Glutamatergic neuron (in vitro differentiated cells): ENCODE results near the gene OR13F1. TPM values are rescaled to one million over a fixed set of nuclear protein-coding genes. Genes with fewer than 3 reads are reported as not detected.

ENCODE experiments used
- DNase-seq: peaks from one replicate; pipeline ENCODE4 v3.0.0; 2022
- H3K27ac Mint-ChIP-seq: one replicate; pipeline ENCODE4 v1.8.0; 2020; ENCODE audit warnings: mild to moderate bottlenecking, mixed read lengths, inconsistent platforms; ENCODE audit not compliant: unreplicated experiment
- H3K27me3 Mint-ChIP-seq: one replicate; pipeline ENCODE4 v1.8.0; 2020; ENCODE audit warnings: mild to moderate bottlenecking, moderate library complexity, mixed read lengths, inconsistent platforms; ENCODE audit not compliant: unreplicated experiment
- H3K36me3 Mint-ChIP-seq: one replicate; pipeline ENCODE4 v1.8.0; 2020; ENCODE audit warnings: mild to moderate bottlenecking, mixed read lengths, inconsistent platforms; ENCODE audit not compliant: unreplicated experiment
- H3K4me1 Mint-ChIP-seq: one replicate; pipeline ENCODE4 v1.8.0; 2020; ENCODE audit warnings: mild to moderate bottlenecking, low read depth, mixed read lengths, inconsistent platforms; ENCODE audit not compliant: unreplicated experiment
- H3K4me3 Mint-ChIP-seq: one replicate; pipeline ENCODE4 v1.8.0; 2020; ENCODE audit warnings: mild to moderate bottlenecking, mixed read lengths, inconsistent platforms; ENCODE audit not compliant: unreplicated experiment
- H3K9me3 Mint-ChIP-seq: one replicate; pipeline ENCODE4 v1.8.0; 2020; ENCODE audit warnings: mild to moderate bottlenecking, moderate library complexity, mixed read lengths, inconsistent platforms; ENCODE audit not compliant: unreplicated experiment
- total RNA-seq: library from RNA; stranded (reverse); fragmentation: NEBNext Ultra II Directional; extraction: Animal tissue kit (Norgen Biotek cat#: 25700); gene quantifications from one replicate; pipeline ENCODE4 v1.2.1, GENCODE V29; 2021; ENCODE audit not compliant: unreplicated experiment
- TF ChIP-seq, protein P1 (sequence below): fragments of 200-600 bp; sonication (generic); IDR thresholded peaks from one replicate; pipeline ENCODE4 v1.5.0; 2021; ENCODE audit not compliant: partially characterized antibody, unreplicated experiment

OR13F1 gene
- total RNA-seq, 1 donor from 2014 or later = not detected

DNA sequence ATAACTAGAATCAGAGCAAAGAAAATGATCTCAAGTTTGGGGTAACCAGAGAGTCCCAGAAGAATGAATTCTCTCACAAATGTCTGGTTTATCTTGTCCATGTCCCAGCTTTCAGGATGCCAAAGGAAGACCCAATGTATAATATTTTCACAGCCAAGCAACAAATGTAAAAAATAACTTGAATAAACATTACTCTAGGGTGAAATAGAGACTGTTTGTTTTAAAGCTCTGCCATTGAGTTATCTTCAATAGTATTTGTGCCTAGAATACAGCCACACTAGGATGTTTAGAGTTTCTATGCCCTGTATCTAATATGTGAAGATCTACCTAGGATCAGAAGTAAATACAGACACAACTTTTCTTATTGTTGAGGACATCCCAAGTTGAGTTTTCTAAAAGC is 23.0 kb downstream of the OR13F1 start, which contains the start of gene OR13C4:
TSS of gene OR13C4 (minus strand) at position 101 of the 400 bp plus-strand sequence. CDS start at position 101, 0 bp downstream.
- Mint-ChIP-seq H3K9me3 (no peaks in the 10 kb centered on the region), H3K4me1 (no peaks in the 10 kb centered on the region), H3K27me3 (no peaks in the 10 kb centered on the region), H3K36me3 (no peaks in the 10 kb centered on the region), H3K4me3 (no peak within 1 kb of the TSS), H3K27ac (no peak within 1 kb of the TSS)
- TF ChIP-seq, protein P1, sequence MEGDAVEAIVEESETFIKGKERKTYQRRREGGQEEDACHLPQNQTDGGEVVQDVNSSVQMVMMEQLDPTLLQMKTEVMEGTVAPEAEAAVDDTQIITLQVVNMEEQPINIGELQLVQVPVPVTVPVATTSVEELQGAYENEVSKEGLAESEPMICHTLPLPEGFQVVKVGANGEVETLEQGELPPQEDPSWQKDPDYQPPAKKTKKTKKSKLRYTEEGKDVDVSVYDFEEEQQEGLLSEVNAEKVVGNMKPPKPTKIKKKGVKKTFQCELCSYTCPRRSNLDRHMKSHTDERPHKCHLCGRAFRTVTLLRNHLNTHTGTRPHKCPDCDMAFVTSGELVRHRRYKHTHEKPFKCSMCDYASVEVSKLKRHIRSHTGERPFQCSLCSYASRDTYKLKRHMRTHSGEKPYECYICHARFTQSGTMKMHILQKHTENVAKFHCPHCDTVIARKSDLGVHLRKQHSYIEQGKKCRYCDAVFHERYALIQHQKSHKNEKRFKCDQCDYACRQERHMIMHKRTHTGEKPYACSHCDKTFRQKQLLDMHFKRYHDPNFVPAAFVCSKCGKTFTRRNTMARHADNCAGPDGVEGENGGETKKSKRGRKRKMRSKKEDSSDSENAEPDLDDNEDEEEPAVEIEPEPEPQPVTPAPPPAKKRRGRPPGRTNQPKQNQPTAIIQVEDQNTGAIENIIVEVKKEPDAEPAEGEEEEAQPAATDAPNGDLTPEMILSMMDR = no peak
- DNase-seq = no peak

DNA sequence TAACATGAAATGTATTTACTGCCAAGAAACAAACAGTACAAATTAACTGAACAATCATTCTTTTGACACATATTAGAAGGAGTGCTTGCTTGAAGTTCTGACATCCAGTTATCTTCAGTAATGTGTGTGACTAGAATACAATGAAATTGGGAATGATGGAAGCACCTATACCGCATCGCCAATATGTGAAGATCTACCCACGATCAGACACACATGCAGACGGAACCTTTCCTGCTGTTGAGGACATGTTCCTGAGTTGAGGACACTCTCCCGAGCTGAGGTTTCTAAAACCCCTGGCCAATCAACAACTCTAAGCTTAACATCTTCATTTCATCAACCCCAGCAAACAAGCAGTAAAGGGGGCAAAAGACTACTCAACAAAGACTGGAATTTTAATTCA is 32.7 kb downstream of the OR13F1 start, which contains the start of gene OR13C3:
TSS of gene OR13C3 (minus strand) at position 101 of the 400 bp plus-strand sequence. CDS start 133 bp downstream, outside the sequence.
- TF ChIP-seq, protein P1 = no peak
- no peaks in the 10 kb centered on the region for H3K36me3 Mint-ChIP-seq
- H3K9me3 Mint-ChIP-seq = no peaks in the 10 kb centered on the region
- no peak for DNase-seq
- H3K4me1 Mint-ChIP-seq = no peaks in the 10 kb centered on the region
- no peak within 1 kb of the TSS for H3K4me3 Mint-ChIP-seq
- H3K27ac Mint-ChIP-seq = no peak within 1 kb of the TSS
- no peaks in the 10 kb centered on the region for H3K27me3 Mint-ChIP-seq

DNA sequence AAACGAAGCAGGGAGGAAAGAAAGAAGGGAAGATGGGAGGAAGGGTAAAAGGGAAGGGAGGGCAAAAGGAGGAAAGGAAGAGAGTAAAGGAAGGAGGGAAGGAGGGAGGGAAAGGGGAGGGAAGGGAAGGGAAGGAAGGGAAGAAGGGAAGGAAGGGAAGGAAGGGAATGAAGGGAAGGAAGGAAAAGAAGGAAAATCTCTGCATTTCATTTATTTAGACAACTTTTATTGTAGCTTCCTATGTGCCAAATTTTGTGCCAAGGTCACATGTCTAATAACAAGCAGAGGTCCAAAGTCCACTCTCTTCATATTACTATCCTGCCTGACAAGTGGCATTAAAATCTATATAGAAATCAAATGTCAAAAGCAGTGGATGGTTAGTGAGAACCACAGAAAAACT is 35.2 kb downstream of the OR13F1 start:
- TF ChIP-seq, protein P1 = no peak
- Mint-ChIP-seq H3K36me3 (no peaks in the 10 kb centered on the region), H3K27ac (no peak overlapping the region), H3K27me3 (no peaks in the 10 kb centered on the region), H3K4me3 (no peak overlapping the region), H3K9me3 (no peaks in the 10 kb centered on the region), H3K4me1 (no peaks in the 10 kb centered on the region)
- no peak for DNase-seq

DNA sequence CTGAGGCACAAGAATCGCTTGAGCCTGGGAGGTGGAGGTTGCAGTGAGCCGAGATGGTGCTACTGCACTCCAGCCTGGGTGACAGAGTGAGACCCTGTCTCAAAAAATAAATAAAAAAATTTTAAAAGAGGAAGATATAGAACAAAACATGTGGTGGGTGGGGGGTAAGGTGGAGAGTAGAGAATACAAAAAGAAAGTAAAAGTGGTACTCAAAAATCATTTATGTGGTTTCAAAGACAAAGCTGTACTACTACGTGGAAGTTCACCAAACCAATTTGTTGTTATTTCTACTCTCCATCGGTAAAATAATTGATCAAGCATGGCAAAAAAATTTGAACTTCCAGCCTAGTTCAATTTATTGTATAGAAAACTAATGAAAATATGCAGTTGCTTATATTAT is 40.6 kb downstream of the OR13F1 start:
- no peaks in the 10 kb centered on the region for H3K4me1 Mint-ChIP-seq
- no peak overlapping the region for H3K27ac Mint-ChIP-seq
- no peak for DNase-seq
- H3K4me3 Mint-ChIP-seq = no peak overlapping the region
- TF ChIP-seq, protein P1 = no peak
- H3K9me3 Mint-ChIP-seq = no peaks in the 10 kb centered on the region
- H3K36me3 Mint-ChIP-seq = no peaks in the 10 kb centered on the region
- no peaks in the 10 kb centered on the region for H3K27me3 Mint-ChIP-seq

DNA sequence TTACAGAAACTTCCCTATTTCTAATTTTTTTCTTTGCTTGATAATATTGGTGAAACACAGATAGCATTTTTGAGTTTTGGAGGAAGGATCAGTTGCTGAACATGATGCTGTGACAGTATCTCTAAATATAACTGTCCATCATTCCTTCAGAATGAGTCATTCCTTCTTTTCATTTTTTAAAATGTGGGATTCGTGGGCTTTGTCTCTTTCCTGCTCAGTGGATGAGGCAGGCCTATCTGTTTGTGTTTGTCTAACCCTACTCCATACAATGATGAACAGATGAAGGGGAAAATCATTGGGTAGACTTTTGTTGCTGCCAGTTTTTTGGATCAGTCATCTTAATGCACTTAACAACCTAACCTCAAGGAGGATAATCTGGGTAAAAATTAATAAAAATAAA is 49.2 kb downstream of the OR13F1 start:
- H3K27ac Mint-ChIP-seq = no peak overlapping the region
- H3K4me3 Mint-ChIP-seq = no peak overlapping the region
- no peak for DNase-seq
- H3K36me3 Mint-ChIP-seq = peaks cover 6% of the 10 kb centered on the region
- H3K9me3 Mint-ChIP-seq = peaks cover 3% of the 10 kb centered on the region
- TF ChIP-seq, protein P1 = no peak
- no peaks in the 10 kb centered on the region for H3K4me1 Mint-ChIP-seq
- H3K27me3 Mint-ChIP-seq = peaks cover 4% of the 10 kb centered on the region

Other genes starting within 250 kb of the OR13F1 start
- not detected for gene OR13C4, start 22.9 kb downstream of the OR13F1 start, total RNA-seq
- gene OR13C3, start 32.6 kb downstream of the OR13F1 start, total RNA-seq = not detected
- not detected for gene OR13C8, start 64.9 kb downstream of the OR13F1 start, total RNA-seq
- not detected for gene OR13C5, start 95.2 kb downstream of the OR13F1 start, total RNA-seq
- not detected for gene OR13C2, start 101.4 kb downstream of the OR13F1 start, total RNA-seq
- not detected for gene OR13C9, start 113.9 kb downstream of the OR13F1 start, total RNA-seq
- gene OR13D1, start 190.3 kb downstream of the OR13F1 start, total RNA-seq = not detected
- gene NIPSNAP3A, start 243.4 kb downstream of the OR13F1 start, total RNA-seq = 28.0 TPM